K562 (cell line): ENCODE results near the gene GLDN. TPM values are rescaled to one million over a fixed set of nuclear protein-coding genes. Genes with fewer than 3 reads are reported as not detected.

Experiments
- ATAC-seq: fragments of 200-7000 bp; cut with Tn5 transposase; 3 replicates; pipeline ENCODE4 v1.9.1; 2020; ENCODE audit warnings: moderate library complexity
- BruUV-seq: library from RNA; stranded (reverse); fragments of 400-500 nt; replicated peaks from 2 replicates; lab custom pipeline; 2021; lab: Mats Ljungman, UMichigan
- CTCF ChIA-PET: fragments of 300-600 bp; formaldehyde crosslinking; extraction: SDS; loops from one replicate; lab custom pipeline; 2021; ENCODE audit warnings: low intra/inter-chr PET ratio; lab: Yijun Ruan, JAX
- POLR2A ChIA-PET: fragments of 300-600, 350-650 bp; sonication (Branson Sonifier 250); formaldehyde crosslinking; extraction: SDS; loops from one replicate; lab custom pipeline; 2021; ENCODE audit warnings: antibody characterized with exemption, inconsistent platforms; lab: Yijun Ruan, JAX
- DNase-seq, 4 experiments: peaks; one replicate each; pipeline versions ENCODE4 v3.0.0 to v3.0.0-alpha.2; 2011 to 2018; ENCODE audit warnings: low spot score in 3 of 4, mixed read lengths in 3 of 4; ENCODE audit errors: extremely low read depth in 1 of 4
- FAIRE-seq: peaks from 2 replicates; lab custom pipeline; 2011; peaks lifted over from hg19 to GRCh38; lab: Jason Lieb, UNC
- H2AFZ ChIP-seq: 2 replicates; pipeline ENCODE4 v1.6.0; 2011; ENCODE audit warnings: low read depth, low read length, control low read depth, inconsistent platforms
- H3K27ac ChIP-seq: fragments of 200-600 bp; 3 replicates; pipeline ENCODE4 v1.8.0; 2011; ENCODE audit warnings: low read depth, mild to moderate bottlenecking, control low read depth, inconsistent platforms, low read length, moderate library complexity, mixed read lengths; ENCODE audit errors: extremely low read depth
- H3K27me3 ChIP-seq, 2 experiments: fragments of 300-600 bp in 1 of 2; 2 replicates in 1 of 2; 3 replicates in 1 of 2; pipeline versions ENCODE4 v1.6.0 to v1.8.0; 2011; ENCODE audit warnings: inconsistent platforms in 2 of 2, low read length in 2 of 2, mild to moderate bottlenecking in 1 of 2, mixed read lengths in 1 of 2, moderate library complexity in 1 of 2; ENCODE audit not compliant: control insufficient read depth in 2 of 2, insufficient read depth in 2 of 2
- H3K36me3 ChIP-seq: fragments of 300-600 bp; 3 replicates; pipeline ENCODE4 v1.8.0; 2011; ENCODE audit warnings: mild to moderate bottlenecking, low read length, inconsistent platforms; ENCODE audit not compliant: control insufficient read depth, insufficient read depth
- H3K4me1 ChIP-seq, 2 experiments: fragments of 200-600 bp in 1 of 2; replicated peaks in 1 of 2; 2 replicates in 1 of 2; 3 replicates in 1 of 2; pipeline versions ENCODE4 v1.5.1 to v1.8.0; 2011; ENCODE audit warnings: inconsistent platforms in 2 of 2, low read length in 2 of 2, mild to moderate bottlenecking in 1 of 2, mixed read lengths in 1 of 2, moderate library complexity in 1 of 2; ENCODE audit not compliant: control insufficient read depth in 2 of 2, insufficient read depth in 2 of 2
- H3K4me2 ChIP-seq: 2 replicates; pipeline ENCODE4 v1.6.1; 2011; ENCODE audit warnings: low read length, control low read depth, inconsistent platforms, mixed read lengths; ENCODE audit not compliant: insufficient read depth
- H3K4me3 ChIP-seq: fragments of 200-600 bp; sonication (generic), shearing (Covaris generic); 2 replicates; pipeline ENCODE4 v1.5.1; 2016; ENCODE audit warnings: control low read depth, inconsistent platforms
- H3K79me2 ChIP-seq: fragments of 200-600 bp; 3 replicates; pipeline ENCODE4 v1.8.0; 2011; ENCODE audit warnings: low read length, inconsistent platforms; ENCODE audit not compliant: control insufficient read depth, insufficient read depth
- H3K9ac ChIP-seq, 2 experiments: 2 replicates each; pipeline versions ENCODE4 v1.6.0 to v1.6.1; 2011; ENCODE audit warnings: low read depth in 2 of 2, low read length in 2 of 2, control low read depth in 1 of 2, inconsistent platforms in 1 of 2, mild to moderate bottlenecking in 1 of 2, mixed read lengths in 1 of 2; ENCODE audit not compliant: insufficient read depth in 1 of 2
- H3K9me1 ChIP-seq: one replicate; pipeline ENCODE4 v1.6.0; 2011; ENCODE audit warnings: inconsistent platforms, mild to moderate bottlenecking, low read length, moderate library complexity; ENCODE audit not compliant: control insufficient read depth, insufficient read depth
- H3K9me3 ChIP-seq: replicated peaks from 2 replicates; pipeline ENCODE4 v1.5.1; 2011; ENCODE audit warnings: low read depth, low read length, inconsistent platforms; ENCODE audit not compliant: control insufficient read depth, insufficient read depth
- H4K20me1 ChIP-seq: replicated peaks from 2 replicates; pipeline ENCODE4 v1.6.1; 2011; ENCODE audit warnings: low read length, inconsistent platforms, mixed read lengths; ENCODE audit not compliant: control insufficient read depth, insufficient read depth
- ARID4B ChIP-seq: sonication (generic); formaldehyde crosslinking; IDR thresholded peaks from 2 replicates; pipeline ENCODE4 v1.8.0; 2022; ENCODE audit warnings: mild to moderate bottlenecking, missing genetic modification reagents
- ARNT ChIP-seq, 2 experiments: fragments of 450-650 bp; IDR thresholded peaks; 2 replicates each; pipeline ENCODE4 v1.6.1; 2016; ENCODE audit warnings: mild to moderate bottlenecking in 1 of 2
- ATF6 ChIP-seq: sonication (generic); formaldehyde crosslinking; IDR thresholded peaks from 2 replicates; pipeline ENCODE4 v1.4.0; 2020; ENCODE audit warnings: mild to moderate bottlenecking, missing genetic modification reagents
- E2F8 ChIP-seq: fragments of 450-650 bp; IDR thresholded peaks from 2 replicates; pipeline ENCODE4 v1.7.1; 2018; ENCODE audit warnings: mild to moderate bottlenecking, low read depth; ENCODE audit not compliant: partially characterized antibody
- HDAC8 ChIP-seq: fragments of 450-650 bp; IDR thresholded peaks from 2 replicates; pipeline ENCODE4 v1.6.1; 2016; ENCODE audit warnings: mild to moderate bottlenecking, missing genetic modification characterization, moderate library complexity, missing compliant biosample characterization
- HNRNPL ChIP-seq: fragments of 200-400 bp; formaldehyde crosslinking; IDR thresholded peaks from 2 replicates; pipeline ENCODE4 v1.6.1; 2017; ENCODE audit warnings: low read depth, mild to moderate bottlenecking, low read length
- KLF1 ChIP-seq: fragments of 450-650 bp; IDR thresholded peaks from 2 replicates; pipeline ENCODE4 v1.6.1; 2016; ENCODE audit warnings: missing genetic modification characterization, missing compliant biosample characterization
- THAP7 ChIP-seq: fragments of 250-450 bp; sonication (Bioruptor Pico); IDR thresholded peaks from 2 replicates; pipeline ENCODE4 v1.5.0; 2021
- ZFX ChIP-seq: sonication (generic); formaldehyde crosslinking; IDR thresholded peaks from 2 replicates; pipeline ENCODE4 v1.8.0; 2022; ENCODE audit warnings: mild to moderate bottlenecking, missing genetic modification reagents, moderate library complexity
- ZKSCAN1 ChIP-seq: fragments of 150-350 bp; IDR thresholded peaks from 2 replicates; pipeline ENCODE4 v1.6.1; 2016; ENCODE audit warnings: low read depth, low read length
- ZNF165 ChIP-seq: fragments of 250-450 bp; sonication (Bioruptor Pico); IDR thresholded peaks from 2 replicates; pipeline ENCODE4 v1.4.0; 2020; ENCODE audit warnings: borderline replicate concordance
- ZNF583 ChIP-seq: fragments of 250-450 bp; sonication (Bioruptor Pico); IDR thresholded peaks from 2 replicates; pipeline ENCODE4 v1.4.0; 2020
- WGBS: fragments of 100-300 bp; shearing (Covaris generic); methylation state at CpG from one replicate; pipeline ENCODE4 v1.1.6; 2016; ENCODE audit warnings: low coverage, mixed read lengths; ENCODE audit not compliant: insufficient coverage; ENCODE audit errors: missing lambda C conversion rate; 5-methylcytosine and 5-hydroxymethylcytosine counted together
- in situ Hi-C: fragments of 300-500 bp; cut with MboI; formaldehyde crosslinking; loops from 4 replicates; pipeline ENCODE4 v1.15.0; 2018; ENCODE audit warnings: inconsistent platforms, mixed read lengths
- intact Hi-C: fragments of 100-400 bp; cut with micrococcal nuclease; formaldehyde crosslinking; loops from 2 replicates; pipeline ENCODE4 v1.14.2; 2022
- polyA plus RNA-seq, 8 experiments: library from polyadenylated mRNA; depleted of rRNA in 4 of 8; stranded (reverse) in 5 of 8; unstranded in 3 of 8; fragments of >200 nt; fragmentation: Nextera tagmentation in 2 of 8; fragmentation: Illumina TruSeq in 1 of 8; extraction: Ambion mirVana in 2 of 8; extraction: Trizol in 1 of 8; gene quantifications; 2 replicates each; pipeline versions ENCODE4 v1.2.1 to v1.2.3, GENCODE V29; 2011 to 2014; ENCODE audit warnings: inconsistent platforms in 1 of 8, missing spikeins in 1 of 8
- total RNA-seq, 7 experiments: library from RNA; depleted of rRNA in 6 of 7; stranded (reverse); fragments of >200 nt in 6 of 7; fragmentation: Illumina TruSeq in 2 of 7; extraction: Trizol in 2 of 7; gene quantifications; 2 replicates each; pipeline versions ENCODE4 v1.2.1 to v1.2.3, GENCODE V29; 2011 to 2021; ENCODE audit warnings: low replicate concordance in 1 of 7

Gene GLDN
- total and polyA plus RNA-seq, 9 of the 15 experiments (the other 6 are each of a cell fraction or from before 2014, with no cell fraction given) = 0.05 to 0.33 (median 0.18) TPM

- no peaks in the 10 kb centered on the region for H3K36me3 ChIP-seq
- H4K20me1 ChIP-seq = no peaks in the 10 kb centered on the region
- WGBS = 1% methylated on average over 15 of the region's 15 CpGs
- no peaks in the 10 kb centered on the region; a peak in 1 of 5 replicates for H3K4me1 ChIP-seq
- BruUV-seq = no TSS peak
- H3K9me3 ChIP-seq = no peaks in the 10 kb centered on the region
- H3K4me3 ChIP-seq = no peak overlapping the region
- no peak overlapping the region for H3K27ac ChIP-seq
- FAIRE-seq = no peak
- CTCF ChIA-PET = no interaction called here
- no peak for DNase-seq
- POLR2A ChIA-PET = no interaction called here
- no peaks in the 10 kb centered on the region for H3K9me1 ChIP-seq
- no peak overlapping the region for H3K4me2 ChIP-seq
- ATAC-seq = no peak
- no peaks in the 10 kb centered on the region for H3K79me2 ChIP-seq
- intact Hi-C loops (no loop called here), in situ Hi-C loops (loop anchor here (5.0 kb wide), 1 partner anchor 90 kb away; no protein-coding TSS in a partner anchor)
- no peak overlapping the region for H3K9ac ChIP-seq
- H2AFZ ChIP-seq = no peak overlapping the region
- peaks cover 0 to 21% of the 10 kb centered on the region in 2 experiments for H3K27me3 ChIP-seq
- TF ChIP-seq KLF1 (tag) (no peak), ZNF165 (CRISPR knock-in tag) (no peak), HNRNPL (no peak), ZFX (CRISPR knock-in tag) (no peak), HDAC8 (tag) (no peak), ARID4B (CRISPR knock-in tag) (no peak), ZKSCAN1 (no peak), THAP7 (CRISPR knock-in tag) (no peak), E2F8 (no peak), ATF6 (no peak), ZNF583 (CRISPR knock-in tag) (no peak), ARNT (IDR thresholded peaks at IDR 0.05) (no peak)
Measured at GRCh38 chr15:51377038-51377786, 35.8 kb downstream of the GLDN start.
